Tibial artery (tissue), 4 donors: ENCODE measurements around the gene CPZ.
A peak's percentile ranks its signal among the peaks of the same experiment; 100 is the strongest.

Experiments
- DNase-seq, 2 donors: peaks; one replicate each; pipeline ENCODE4 v3.0.0-alpha.2; 2019
- H3K27ac ChIP-seq, 2 donors: fragments of 200-600 bp; sonication (generic) in 1 of 2; 1 replicate in 1 of 2; 2 replicates in 1 of 2; pipeline ENCODE4 v1.5.1; 2018 to 2019; ENCODE audit warnings: mild to moderate bottlenecking in 1 of 2
- H3K27me3 ChIP-seq, 2 donors: fragments of 200-600 bp; sonication (generic) in 1 of 2; one replicate each; pipeline versions ENCODE4 v1.5.1 to v1.6.0; 2016 to 2019
- H3K36me3 ChIP-seq, 3 donors: fragments of 200-600 bp; sonication (generic) in 2 of 3; one replicate each; pipeline ENCODE4 v1.5.1; 2016 to 2019; ENCODE audit warnings: mild to moderate bottlenecking in 2 of 3
- H3K4me1 ChIP-seq, 4 donors: fragments of 200-600 bp; sonication (generic) in 2 of 4; 1 replicate in 3 of 4; 2 replicates in 1 of 4; pipeline ENCODE4 v1.5.1; 2016 to 2019
- H3K4me3 ChIP-seq, 2 donors: fragments of 200-600 bp; sonication (generic) in 1 of 2; 1 replicate in 1 of 2; 2 replicates in 1 of 2; pipeline ENCODE4 v1.5.1; 2018 to 2019; ENCODE audit warnings: mild to moderate bottlenecking in 2 of 2
- H3K9me3 ChIP-seq, 3 donors: fragments of 200-600 bp; sonication (generic) in 1 of 3; one replicate each; pipeline ENCODE4 v1.5.1; 2016 to 2019
- CTCF ChIP-seq, 2 experiments: fragments of 200-600 bp in 1 of 2; fragments of 450-650 bp in 1 of 2; IDR thresholded peaks; one replicate each; pipeline ENCODE4 v1.5.1; 2017 to 2019; ENCODE audit warnings: antibody characterized with exemption in 2 of 2, mild to moderate bottlenecking in 1 of 2, moderate library complexity in 1 of 2
- intact Hi-C: fragments of 100-400 bp; cut with DNase I; formaldehyde crosslinking; loops from one replicate; pipeline ENCODE4 v1.15.0; 2023; ENCODE audit warnings: low total_unique reads

The CPZ gene

GRCh38 chr4:8592366-8593263, at the start of gene CPZ:
CPZ (plus strand) TSS chr4:8592765; CDS start chr4:8592834, 69 bp downstream.
- H3K9me3 ChIP-seq = no peaks in the 10 kb centered on the region
- peaks cover 0 to 17% (median 6%) of the 10 kb centered on the region in 4 donors for H3K4me1 ChIP-seq
- no peak for DNase-seq
- intact Hi-C loops = loop anchor here (5.0 kb wide), 1 partner anchor 350 kb away; no protein-coding TSS in a partner anchor
- H3K27ac ChIP-seq = no peak within 1 kb of the TSS
- no peak for TF ChIP-seq CTCF (IDR thresholded peaks at IDR 0.05)
- no peaks in the 10 kb centered on the region for H3K36me3 ChIP-seq
- no peak within 1 kb of the TSS for H3K4me3 ChIP-seq
- peaks cover 0 to 59% of the 10 kb centered on the region in 2 donors for H3K27me3 ChIP-seq

- intact Hi-C loops = no loop called here
- no peak for TF ChIP-seq CTCF (IDR thresholded peaks at IDR 0.05)
- Histone ChIP-seq H3K27me3 (peaks cover 0 to 13% of the 10 kb centered on the region in 2 donors), H3K27ac (no peak overlapping the region), H3K36me3 (no peaks in the 10 kb centered on the region), H3K9me3 (no peaks in the 10 kb centered on the region), H3K4me1 (no peaks in the 10 kb centered on the region), H3K4me3 (no peak overlapping the region)
- peak in 1 of 2 donors; percentile 55 for DNase-seq
Observed at GRCh38 chr4:8542776-8543525, 49.6 kb upstream of the CPZ start.

GRCh38 chr4:8543623-8544022, 48.9 kb upstream of the CPZ start:
- DNase-seq = peak in 1 of 2 donors; percentile 21
- Histone ChIP-seq H3K9me3 (no peaks in the 10 kb centered on the region), H3K4me1 (no peaks in the 10 kb centered on the region), H3K4me3 (no peak overlapping the region), H3K27ac (no peak overlapping the region), H3K36me3 (no peaks in the 10 kb centered on the region), H3K27me3 (peaks cover 0 to 13% of the 10 kb centered on the region in 2 donors)
- intact Hi-C loops = no loop called here
- TF ChIP-seq CTCF (IDR thresholded peaks at IDR 0.05) = no peak

- Histone ChIP-seq H3K27ac (no peak overlapping the region), H3K9me3 (no peaks in the 10 kb centered on the region), H3K4me3 (no peak overlapping the region), H3K27me3 (peaks cover 0 to 13% of the 10 kb centered on the region in 2 donors), H3K36me3 (no peaks in the 10 kb centered on the region), H3K4me1 (no peaks in the 10 kb centered on the region)
- no peak for TF ChIP-seq CTCF (IDR thresholded peaks at IDR 0.05)
- DNase-seq = no peak
- intact Hi-C loops = no loop called here
Observed at GRCh38 chr4:8544282-8544681, 48.3 kb upstream of the CPZ start.

GRCh38 chr4:8544741-8545438, 47.7 kb upstream of the CPZ start:
- no peaks in the 10 kb centered on the region for H3K4me1 ChIP-seq
- H3K4me3 ChIP-seq = no peak overlapping the region
- TF ChIP-seq CTCF (IDR thresholded peaks at IDR 0.05) = no peak
- H3K9me3 ChIP-seq = no peaks in the 10 kb centered on the region
- no peaks in the 10 kb centered on the region for H3K36me3 ChIP-seq
- no peak overlapping the region for H3K27ac ChIP-seq
- DNase-seq = peak in 1 of 2 donors; percentile 49
- intact Hi-C loops = no loop called here
- peaks cover 0 to 13% of the 10 kb centered on the region in 2 donors for H3K27me3 ChIP-seq
